Measurements from ENCODE around the gene DIPK1C. TPM values are rescaled to one million over a fixed set of nuclear protein-coding genes. Genes with fewer than 3 reads are reported as not detected.

The DIPK1C gene
- polyA plus RNA-seq, 1 donor from 2014 or later, result not detected

DNA sequence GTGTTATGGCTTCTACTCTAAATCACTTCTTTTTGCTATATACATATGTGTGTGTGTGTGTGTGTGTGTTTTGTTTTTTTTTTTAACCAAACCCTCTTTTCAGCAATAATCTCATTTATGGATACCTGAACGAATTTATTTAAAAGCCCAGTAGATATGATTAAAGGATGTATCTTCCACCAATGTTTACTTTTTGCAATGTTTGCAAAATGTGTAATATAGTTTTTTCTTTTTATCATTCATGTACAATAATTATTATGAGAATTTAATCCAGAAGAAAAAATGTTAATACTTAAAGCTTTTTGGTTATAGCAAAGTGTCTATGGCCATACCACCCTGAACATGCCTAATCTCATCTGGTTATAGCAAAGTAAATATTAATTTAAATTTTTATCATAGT, 37.4 kb upstream of the DIPK1C start:
- Mint-ChIP-seq H3K27me3 (peaks cover 2% of the 10 kb centered on the region), H3K36me3 (no peaks in the 10 kb centered on the region), H3K27ac (peak overlapping the region in 2 of 3 donors; percentile 16 to 17), H3K4me1 (peaks cover 21 to 30% (median 28%) of the 10 kb centered on the region in 3 donors), H3K9me3 (no peaks in the 10 kb centered on the region), H3K4me3 (peak overlapping the region in 2 of 4 donors; percentile 60 to 73)

DNA sequence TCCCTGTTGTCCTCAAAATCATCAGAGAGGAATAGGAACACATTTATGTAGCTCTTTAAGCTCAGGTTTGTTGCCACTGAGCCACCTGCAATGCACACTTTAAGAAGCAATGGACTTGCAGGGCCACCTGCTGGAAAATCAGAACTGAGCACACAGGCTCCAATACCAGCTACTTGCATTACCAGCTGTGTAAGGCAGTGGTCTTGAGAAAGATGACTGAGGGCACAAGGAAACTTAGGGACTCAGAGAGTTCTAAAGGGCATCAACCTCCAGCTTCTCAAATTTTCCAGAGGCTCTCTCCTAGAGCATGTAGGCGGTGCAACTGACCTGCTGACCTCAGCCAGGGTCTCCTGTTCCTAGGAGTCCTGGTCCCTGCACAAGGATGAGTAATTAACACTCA, 36.6 kb upstream of the DIPK1C start:
- Mint-ChIP-seq H3K27ac (peak overlapping the region in 2 of 3 donors; percentile 17 to 94), H3K27me3 (peaks cover 2% of the 10 kb centered on the region), H3K4me3 (peak overlapping the region in 2 of 4 donors; percentile 30 to 73), H3K36me3 (no peaks in the 10 kb centered on the region), H3K4me1 (peaks cover 18 to 23% (median 21%) of the 10 kb centered on the region in 3 donors), H3K9me3 (no peaks in the 10 kb centered on the region)

DNA sequence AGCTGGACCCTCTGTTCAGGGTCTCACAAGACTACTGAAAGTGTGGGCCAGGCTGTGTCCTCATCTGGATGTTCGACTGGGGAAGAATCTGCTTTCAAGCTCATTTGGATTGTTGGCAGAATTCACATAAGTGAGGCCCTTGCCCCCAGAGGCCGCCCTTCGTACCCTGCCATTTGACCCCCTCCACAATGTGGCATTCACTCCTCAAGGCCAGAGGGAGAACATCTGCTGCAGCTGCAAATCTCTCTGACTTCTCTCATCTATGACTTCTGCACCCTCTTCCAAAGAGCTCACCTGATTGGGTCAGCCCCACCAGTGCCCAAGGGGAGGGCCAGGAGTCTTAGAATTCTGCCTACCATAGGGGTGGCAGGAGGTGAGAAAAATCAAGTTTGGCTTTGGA, 35.2 kb upstream of the DIPK1C start:
- no peak overlapping the region for H3K27ac Mint-ChIP-seq
- H3K9me3 Mint-ChIP-seq, result no peaks in the 10 kb centered on the region
- peaks cover 5% of the 10 kb centered on the region for H3K27me3 Mint-ChIP-seq
- peak overlapping the region in 1 of 4 donors; percentile 11 for H3K4me3 Mint-ChIP-seq
- H3K36me3 Mint-ChIP-seq, result no peaks in the 10 kb centered on the region
- peaks cover 10 to 13% (median 11%) of the 10 kb centered on the region in 3 donors for H3K4me1 Mint-ChIP-seq

DNA sequence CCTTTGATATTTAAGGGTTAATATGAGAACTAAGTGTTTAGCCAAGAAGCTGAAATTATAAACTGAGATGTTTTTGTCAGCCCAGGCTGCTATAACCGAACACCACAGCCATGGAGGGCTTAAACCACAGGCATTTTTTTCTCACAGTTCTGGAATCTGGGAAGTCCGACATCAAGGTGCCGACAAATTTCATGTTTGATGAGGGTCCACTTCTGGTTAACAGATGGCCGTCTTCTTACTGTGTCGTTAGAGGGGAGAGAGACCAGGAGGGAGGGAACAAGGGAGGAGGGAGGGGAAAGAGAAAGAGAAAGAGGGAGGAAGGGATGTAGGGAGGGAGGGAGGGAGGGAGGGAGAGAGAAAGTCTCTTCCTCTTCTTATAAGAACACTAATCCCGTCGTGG, 32.6 kb upstream of the DIPK1C start:
- no peak overlapping the region for H3K4me3 Mint-ChIP-seq
- peak overlapping the region in 1 of 3 donors; percentile 67 for H3K27ac Mint-ChIP-seq
- H3K4me1 Mint-ChIP-seq, result peaks cover 0 to 3% (median 3%) of the 10 kb centered on the region in 3 donors
- H3K9me3 Mint-ChIP-seq, result no peaks in the 10 kb centered on the region
- H3K27me3 Mint-ChIP-seq, result peaks cover 8% of the 10 kb centered on the region
- H3K36me3 Mint-ChIP-seq, result no peaks in the 10 kb centered on the region

DNA sequence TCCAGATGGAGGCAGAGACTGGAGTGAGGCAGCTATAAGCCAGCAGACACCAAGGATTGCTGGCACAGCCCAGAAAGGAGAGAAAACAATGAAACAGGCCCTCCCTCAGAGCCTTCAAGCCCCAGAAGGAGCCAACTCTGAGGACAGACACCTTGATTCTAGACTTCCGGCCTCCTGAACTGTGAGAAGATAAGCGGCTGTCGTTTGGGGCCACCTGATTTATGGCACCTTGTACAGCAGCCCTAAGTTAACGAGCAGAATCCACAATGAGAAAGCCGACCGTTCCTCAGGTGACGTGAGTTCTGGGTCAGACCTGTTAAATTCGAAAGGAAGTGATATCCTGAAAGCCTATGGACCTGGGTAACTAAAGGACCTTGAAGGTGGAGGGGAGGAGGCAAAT, 31.8 kb upstream of the DIPK1C start:
- no peak overlapping the region for H3K4me3 Mint-ChIP-seq
- no peaks in the 10 kb centered on the region for H3K36me3 Mint-ChIP-seq
- peaks cover 8% of the 10 kb centered on the region for H3K27me3 Mint-ChIP-seq
- H3K9me3 Mint-ChIP-seq, result no peaks in the 10 kb centered on the region
- H3K27ac Mint-ChIP-seq, result peak overlapping the region in 1 of 3 donors; percentile 67
- H3K4me1 Mint-ChIP-seq, result peaks cover 0 to 6% (median 3%) of the 10 kb centered on the region in 3 donors

DNA sequence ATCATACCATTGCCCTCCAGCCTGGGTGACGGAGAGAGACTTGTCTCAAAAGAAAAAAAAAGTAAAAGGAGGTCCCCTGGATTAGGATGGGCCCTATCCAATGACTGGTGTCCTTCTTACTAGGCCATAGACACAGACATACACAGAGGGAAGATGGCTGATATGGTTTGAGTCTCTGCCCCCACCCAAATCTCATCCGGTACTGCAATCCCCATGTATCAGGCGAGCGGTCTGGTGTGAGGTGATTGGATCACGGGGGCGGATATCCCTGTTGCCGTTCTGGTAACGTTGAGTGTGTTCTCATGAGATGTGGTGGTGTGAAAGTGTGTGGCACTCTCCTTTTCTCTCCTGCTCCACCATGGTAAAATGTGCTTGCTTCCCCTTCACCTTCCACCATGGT, 31.2 kb upstream of the DIPK1C start:
- Mint-ChIP-seq H3K4me1 (peaks cover 0 to 6% (median 3%) of the 10 kb centered on the region in 3 donors), H3K27me3 (peaks cover 8% of the 10 kb centered on the region), H3K27ac (no peak overlapping the region), H3K9me3 (no peaks in the 10 kb centered on the region), H3K4me3 (no peak overlapping the region), H3K36me3 (no peaks in the 10 kb centered on the region)

DNA sequence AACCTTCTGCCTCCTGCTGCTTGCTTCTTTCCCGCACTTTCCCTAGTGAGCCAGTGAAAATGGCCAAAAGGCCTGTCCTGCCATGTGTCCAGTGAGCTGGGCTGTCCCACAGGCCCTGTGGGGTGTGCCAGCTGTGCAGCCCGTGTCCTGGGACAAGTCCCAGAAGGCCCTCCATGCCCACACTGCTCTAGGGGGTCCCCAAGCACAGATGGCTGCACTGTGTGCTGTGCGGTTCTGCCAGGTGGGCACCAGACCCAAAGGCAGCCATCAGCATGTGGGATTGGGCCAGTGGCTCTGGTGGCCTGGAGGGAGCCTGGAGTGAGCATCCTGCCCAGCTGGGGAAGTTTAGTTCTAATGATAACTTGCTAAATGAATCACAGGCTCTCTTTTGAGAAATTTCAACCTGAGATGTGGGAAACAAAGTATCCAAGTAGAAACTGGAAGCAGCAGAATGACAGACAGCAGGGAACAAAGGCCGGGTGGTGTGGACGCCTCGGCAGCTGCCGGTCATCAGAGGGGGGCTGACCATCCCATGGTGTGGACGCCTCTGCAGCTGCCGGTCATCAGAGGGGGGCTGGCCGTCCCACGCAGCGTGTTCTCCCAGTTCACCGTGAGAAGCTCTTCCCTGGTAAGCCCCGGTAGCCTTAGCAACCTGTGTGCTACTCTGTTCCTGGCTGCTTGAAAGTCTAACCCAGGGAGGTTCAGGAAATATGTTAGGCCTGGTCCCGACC, 29.2 kb upstream of the DIPK1C start:
- Mint-ChIP-seq H3K4me3 (no peak overlapping the region), H3K4me1 (peaks cover 0 to 6% (median 3%) of the 10 kb centered on the region in 3 donors), H3K9me3 (no peaks in the 10 kb centered on the region), H3K36me3 (no peaks in the 10 kb centered on the region), H3K27me3 (peaks cover 6% of the 10 kb centered on the region), H3K27ac (peak overlapping the region in 1 of 3 donors; percentile 50)

DNA sequence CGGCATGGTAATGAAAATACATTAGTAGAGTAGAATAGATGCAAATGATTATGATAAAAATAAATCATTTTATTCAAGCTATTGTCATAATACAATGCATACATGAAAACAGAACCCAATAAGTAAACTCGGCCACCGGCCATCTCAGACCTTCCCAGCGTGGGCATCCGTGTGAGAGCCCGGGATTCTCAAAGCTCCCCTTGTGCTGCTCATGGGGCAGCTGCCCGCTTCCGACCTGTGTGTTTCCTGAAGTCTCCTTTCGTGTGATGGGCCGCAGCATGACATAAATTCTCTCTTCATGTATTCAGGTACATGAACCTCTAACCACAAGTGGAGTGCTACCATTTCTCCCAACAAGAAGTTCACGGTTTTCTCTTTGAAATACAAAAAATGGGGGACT, 25.6 kb upstream of the DIPK1C start:
- peaks cover 0 to 6% (median 0%) of the 10 kb centered on the region in 3 donors for H3K4me1 Mint-ChIP-seq
- H3K27ac Mint-ChIP-seq, result no peak overlapping the region
- peaks cover 4% of the 10 kb centered on the region for H3K36me3 Mint-ChIP-seq
- H3K4me3 Mint-ChIP-seq, result no peak overlapping the region
- no peaks in the 10 kb centered on the region for H3K9me3 Mint-ChIP-seq
- peaks cover 14% of the 10 kb centered on the region for H3K27me3 Mint-ChIP-seq

DNA sequence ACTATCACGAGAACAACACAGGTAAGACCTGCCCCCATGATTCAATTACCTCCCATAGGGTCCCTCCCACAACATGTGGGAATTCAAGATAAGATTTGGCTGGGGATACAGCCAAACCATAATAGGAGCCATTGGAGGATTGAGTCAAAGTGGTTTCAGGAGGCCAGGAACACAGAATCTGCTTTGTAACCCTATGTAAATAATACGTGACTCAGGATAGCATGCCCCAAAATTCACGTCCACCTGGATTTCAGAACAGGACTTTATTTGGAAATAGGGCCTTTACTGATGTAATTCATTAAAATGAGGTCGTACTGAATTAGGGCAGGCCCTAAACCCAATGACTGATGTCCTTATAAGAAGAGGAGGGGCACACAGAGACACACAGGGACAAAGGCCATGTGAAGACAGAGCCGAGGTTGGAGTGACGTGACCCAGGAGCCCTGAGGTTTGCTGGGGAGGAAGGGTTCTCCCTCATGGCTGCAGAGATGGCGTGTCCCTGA, 23.1 kb upstream of the DIPK1C start:
- Mint-ChIP-seq H3K4me3 (no peak overlapping the region), H3K9me3 (no peaks in the 10 kb centered on the region), H3K27me3 (peaks cover 19% of the 10 kb centered on the region), H3K36me3 (peaks cover 4% of the 10 kb centered on the region), H3K4me1 (peaks cover 0 to 6% (median 0%) of the 10 kb centered on the region in 3 donors), H3K27ac (no peak overlapping the region)

DNA sequence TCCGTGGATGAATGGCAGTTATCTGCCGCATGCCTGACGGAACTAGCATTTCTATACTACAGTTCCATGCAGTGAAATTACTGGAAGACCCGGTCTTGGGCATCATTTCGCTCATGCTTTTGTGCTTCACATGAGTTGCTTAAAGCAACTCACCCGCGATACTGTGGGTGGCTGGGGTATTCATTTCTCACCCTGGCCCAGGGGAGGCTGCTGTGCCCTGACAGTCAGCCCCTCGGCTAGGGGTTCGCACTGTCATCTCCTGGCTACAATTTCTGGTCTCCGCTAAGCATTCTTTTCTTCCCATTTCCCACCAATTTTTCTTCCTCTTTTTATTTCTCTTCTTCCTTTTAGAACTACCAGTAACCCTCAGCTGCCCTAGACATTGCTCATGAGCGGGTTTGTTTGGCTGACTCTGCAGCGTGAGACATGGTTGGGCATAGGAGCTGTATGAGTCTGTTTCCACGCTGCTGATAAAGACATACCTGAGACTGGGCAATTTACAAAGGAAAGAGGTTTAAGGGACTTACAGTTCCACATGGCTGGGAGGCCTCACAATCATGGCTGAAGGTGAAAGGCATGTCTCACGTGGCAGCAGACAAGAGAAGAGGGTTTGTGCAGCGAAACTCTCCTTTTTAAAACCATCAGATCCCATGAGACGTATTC, 22.5 kb upstream of the DIPK1C start:
- H3K27ac Mint-ChIP-seq, result no peak overlapping the region
- peaks cover 0 to 2% (median 0%) of the 10 kb centered on the region in 3 donors for H3K4me1 Mint-ChIP-seq
- peaks cover 20% of the 10 kb centered on the region for H3K27me3 Mint-ChIP-seq
- H3K9me3 Mint-ChIP-seq, result no peaks in the 10 kb centered on the region
- H3K4me3 Mint-ChIP-seq, result no peak overlapping the region
- H3K36me3 Mint-ChIP-seq, result peaks cover 4% of the 10 kb centered on the region

DNA sequence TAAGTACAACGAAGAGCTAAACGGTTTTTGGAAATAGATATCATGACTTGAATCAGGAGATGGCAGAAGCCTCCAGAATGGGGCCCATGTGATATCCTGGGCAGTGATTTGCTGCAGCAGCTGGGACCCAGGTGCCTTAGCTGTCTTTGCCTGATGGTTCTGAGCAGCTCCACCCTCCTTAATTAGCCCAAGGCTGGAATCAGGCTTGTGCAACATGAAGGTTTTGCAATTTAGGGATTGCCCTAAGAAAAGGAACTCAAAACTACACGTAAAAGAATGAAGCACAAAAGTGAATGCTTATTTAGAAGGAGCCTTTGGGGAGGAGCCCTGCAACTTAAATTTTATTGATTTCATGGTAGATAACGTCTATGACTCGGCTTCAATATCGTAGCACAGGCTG, 21.8 kb upstream of the DIPK1C start:
- Mint-ChIP-seq H3K27me3 (peaks cover 24% of the 10 kb centered on the region), H3K36me3 (peaks cover 4% of the 10 kb centered on the region), H3K9me3 (no peaks in the 10 kb centered on the region), H3K4me3 (no peak overlapping the region), H3K27ac (no peak overlapping the region), H3K4me1 (no peaks in the 10 kb centered on the region)

DNA sequence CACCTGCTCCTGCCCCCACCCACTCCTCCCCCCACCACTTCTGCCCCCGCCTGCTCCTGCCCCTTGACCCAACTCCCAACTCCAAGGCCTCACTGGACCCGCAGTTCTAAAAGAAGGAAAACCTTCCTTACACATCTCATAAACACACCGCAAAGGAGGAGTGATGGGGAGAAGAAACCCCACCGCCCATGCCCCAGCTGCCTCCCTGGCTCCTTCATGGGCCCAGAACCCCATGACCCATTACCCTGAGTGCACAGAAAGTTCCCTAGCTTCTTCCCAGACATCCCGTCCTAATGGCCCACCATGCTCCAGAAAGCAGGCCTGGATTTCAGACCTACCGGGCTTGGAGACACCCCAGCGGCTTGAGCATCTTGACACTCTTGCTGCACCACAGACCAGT, 21.2 kb upstream of the DIPK1C start:
- H3K36me3 Mint-ChIP-seq, result peaks cover 4% of the 10 kb centered on the region
- no peaks in the 10 kb centered on the region for H3K9me3 Mint-ChIP-seq
- no peak overlapping the region for H3K27ac Mint-ChIP-seq
- H3K4me1 Mint-ChIP-seq, result no peaks in the 10 kb centered on the region
- H3K4me3 Mint-ChIP-seq, result no peak overlapping the region
- H3K27me3 Mint-ChIP-seq, result peaks cover 24% of the 10 kb centered on the region

DNA sequence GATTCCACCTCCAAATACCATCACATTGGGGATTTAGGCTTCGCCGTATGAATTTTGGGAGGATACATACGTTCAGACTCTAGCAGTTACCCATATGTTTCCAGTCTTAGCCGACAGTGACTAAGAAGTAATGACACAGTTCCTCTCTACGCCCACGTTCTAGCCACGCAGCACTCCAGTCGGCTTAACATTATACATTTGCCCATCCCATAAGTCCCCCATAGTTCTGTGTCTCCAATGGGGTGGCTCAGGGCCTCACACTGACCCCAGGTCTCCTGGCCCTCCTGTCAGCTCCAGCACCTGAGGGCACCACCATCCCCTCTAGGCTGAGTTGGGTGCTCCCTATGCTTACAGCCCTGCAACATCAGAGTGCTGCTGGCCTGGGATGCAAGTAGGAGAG, 20.7 kb upstream of the DIPK1C start:
- peaks cover 4% of the 10 kb centered on the region for H3K36me3 Mint-ChIP-seq
- no peak overlapping the region for H3K4me3 Mint-ChIP-seq
- no peak overlapping the region for H3K27ac Mint-ChIP-seq
- peaks cover 24% of the 10 kb centered on the region for H3K27me3 Mint-ChIP-seq
- no peaks in the 10 kb centered on the region for H3K9me3 Mint-ChIP-seq
- no peaks in the 10 kb centered on the region for H3K4me1 Mint-ChIP-seq

DNA sequence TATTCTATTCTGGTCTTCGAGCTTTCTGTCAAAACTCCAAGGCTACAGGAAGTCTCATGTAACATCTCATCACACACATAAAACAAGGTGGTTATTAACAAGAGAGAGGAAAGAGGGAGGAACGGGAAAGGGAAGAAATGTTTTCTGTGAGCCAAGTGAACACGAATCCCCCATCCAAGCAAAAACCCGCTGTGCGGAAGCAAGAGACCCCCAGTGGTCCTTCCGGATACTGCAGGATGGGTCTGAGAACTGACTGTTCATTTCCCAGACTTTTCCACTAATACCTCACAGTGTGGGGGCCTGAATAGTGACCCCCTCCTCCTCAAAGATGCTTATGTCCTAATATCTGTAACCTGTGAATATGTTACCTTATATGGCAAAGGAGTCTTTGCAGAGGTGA, 19.0 kb upstream of the DIPK1C start:
- Mint-ChIP-seq H3K27ac (no peak overlapping the region), H3K9me3 (no peaks in the 10 kb centered on the region), H3K36me3 (peaks cover 4% of the 10 kb centered on the region), H3K4me3 (no peak overlapping the region), H3K4me1 (no peaks in the 10 kb centered on the region), H3K27me3 (peaks cover 24% of the 10 kb centered on the region)

DNA sequence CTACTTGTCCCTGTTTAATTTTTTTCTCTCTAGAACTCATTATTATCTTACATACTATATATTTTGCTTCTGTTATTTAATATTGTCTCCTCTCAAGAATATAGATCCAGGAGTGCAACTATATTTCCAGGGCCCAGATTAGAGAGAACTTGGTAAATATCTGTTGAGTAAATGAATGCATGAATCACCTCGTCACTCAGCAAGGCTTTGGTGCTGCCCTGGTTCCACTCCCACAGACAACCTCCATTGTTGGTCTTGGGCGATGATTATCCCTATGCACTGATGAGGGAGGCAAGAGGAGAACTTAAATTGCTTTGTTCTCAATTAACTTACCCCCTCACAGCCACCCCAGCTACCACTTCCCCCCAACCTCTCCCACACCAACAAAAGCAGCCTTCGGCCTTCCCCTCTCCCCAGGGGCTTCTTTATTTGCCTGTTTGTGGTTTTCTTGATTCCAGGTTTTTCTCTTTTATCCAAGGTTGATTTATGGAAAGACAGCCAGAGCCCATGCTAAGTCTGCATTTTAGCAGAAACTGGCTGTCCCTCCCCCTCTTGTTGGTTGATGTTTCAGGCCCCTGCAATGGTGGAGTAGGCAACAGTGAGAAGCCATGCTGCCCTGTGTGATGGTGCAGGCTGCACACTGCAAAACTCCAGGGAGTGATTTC, 17.0 kb upstream of the DIPK1C start:
- H3K9me3 Mint-ChIP-seq, result peaks cover 2 to 9% (median 5%) of the 10 kb centered on the region in 3 donors
- H3K36me3 Mint-ChIP-seq, result no peaks in the 10 kb centered on the region
- no peaks in the 10 kb centered on the region for H3K4me1 Mint-ChIP-seq
- H3K27me3 Mint-ChIP-seq, result peaks cover 25% of the 10 kb centered on the region
- no peak overlapping the region for H3K4me3 Mint-ChIP-seq
- no peak overlapping the region for H3K27ac Mint-ChIP-seq

All from IgD-negative memory B cell (primary cell).